ENCODE data around the gene OCIAD2.
"Not testable (repeated sequence)": the region's sequence is repeated elsewhere in the genome, so short reads cannot be mapped to it uniquely, and the experiment has no call there.

Gene OCIAD2

DNA sequence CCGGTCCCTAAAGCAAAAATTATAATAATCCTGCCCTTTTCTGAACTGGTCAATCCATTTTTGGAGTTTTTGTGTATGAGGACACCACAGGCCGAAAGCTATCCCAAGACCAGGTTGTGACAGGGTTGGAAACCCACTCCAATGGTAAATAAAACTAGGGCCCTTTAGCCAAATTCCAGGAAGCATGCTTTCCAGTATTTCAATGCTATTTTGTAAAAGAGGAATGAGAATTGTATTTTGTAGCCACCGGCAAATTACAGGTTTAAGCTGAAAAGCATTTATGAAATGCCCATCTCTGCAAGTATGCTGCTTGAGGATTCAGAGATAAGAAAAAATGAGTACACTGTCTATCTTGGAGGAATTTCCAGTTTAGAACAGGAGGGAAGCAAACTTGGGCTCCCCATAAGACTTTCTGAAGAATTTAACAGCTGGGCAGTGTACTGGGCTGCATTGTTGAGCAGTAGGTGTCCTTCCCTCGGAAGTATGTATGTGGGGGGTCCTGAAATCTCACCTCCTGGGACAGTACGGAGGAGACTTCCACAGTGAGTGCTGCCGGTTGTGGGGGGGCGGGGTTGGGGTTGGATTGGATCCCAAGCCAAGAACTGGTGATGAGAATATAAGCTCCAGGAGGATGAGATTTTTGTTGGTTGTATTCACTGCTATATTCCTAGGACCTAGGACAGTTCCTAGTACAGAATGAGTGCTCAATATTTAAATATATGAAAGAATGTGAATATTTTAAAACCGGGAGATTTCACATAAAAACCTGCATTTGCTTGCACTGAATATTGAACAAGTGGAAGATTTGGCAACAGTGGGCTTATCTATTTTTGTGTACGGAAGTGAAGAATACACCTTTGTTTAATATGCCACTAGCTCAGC is 26.8 kb downstream of the OCIAD2 start:
- no peaks in the 10 kb centered on the region for H3K36me3 ChIP-seq (ENCODE audit: control insufficient read depth, insufficient read depth, low read length)
- no peaks in the 10 kb centered on the region for H3K27me3 ChIP-seq (ENCODE audit: control insufficient read depth, insufficient read depth, low read length)
- H3K4me3 ChIP-seq (ENCODE audit: low read depth, low read length): no peak overlapping the region
- H3K9me3 ChIP-seq (ENCODE audit: control insufficient read depth, insufficient read depth, low read length): no peaks in the 10 kb centered on the region
- H3K4me1 ChIP-seq (ENCODE audit: control insufficient read depth, insufficient read depth, low read length): no peaks in the 10 kb centered on the region
- H3K9ac ChIP-seq (ENCODE audit: low read depth, low read length): no peak overlapping the region

- Histone ChIP-seq H3K4me3 (ENCODE audit: low read depth, low read length) (no peak overlapping the region), H3K9ac (ENCODE audit: low read depth, low read length) (no peak overlapping the region), H3K36me3 (ENCODE audit: control insufficient read depth, insufficient read depth, low read length) (no peaks in the 10 kb centered on the region), H3K9me3 (ENCODE audit: control insufficient read depth, insufficient read depth, low read length) (no peaks in the 10 kb centered on the region), H3K4me1 (ENCODE audit: control insufficient read depth, insufficient read depth, low read length) (no peaks in the 10 kb centered on the region), H3K27me3 (ENCODE audit: control insufficient read depth, insufficient read depth, low read length) (no peaks in the 10 kb centered on the region)
Observed at GRCh38 chr4:48877827-48878535, 28.6 kb downstream of the OCIAD2 start.

- H3K9ac ChIP-seq (ENCODE audit: low read depth, low read length); H3K4me1 ChIP-seq (ENCODE audit: control insufficient read depth, insufficient read depth, low read length); H3K9me3 ChIP-seq (ENCODE audit: control insufficient read depth, insufficient read depth, low read length); H3K27me3 ChIP-seq (ENCODE audit: control insufficient read depth, insufficient read depth, low read length); H3K4me3 ChIP-seq (ENCODE audit: low read depth, low read length); H3K36me3 ChIP-seq (ENCODE audit: control insufficient read depth, insufficient read depth, low read length): not testable (repeated sequence)
Observed at GRCh38 chr4:48864696-48865095, 41.9 kb downstream of the OCIAD2 start.

DNA sequence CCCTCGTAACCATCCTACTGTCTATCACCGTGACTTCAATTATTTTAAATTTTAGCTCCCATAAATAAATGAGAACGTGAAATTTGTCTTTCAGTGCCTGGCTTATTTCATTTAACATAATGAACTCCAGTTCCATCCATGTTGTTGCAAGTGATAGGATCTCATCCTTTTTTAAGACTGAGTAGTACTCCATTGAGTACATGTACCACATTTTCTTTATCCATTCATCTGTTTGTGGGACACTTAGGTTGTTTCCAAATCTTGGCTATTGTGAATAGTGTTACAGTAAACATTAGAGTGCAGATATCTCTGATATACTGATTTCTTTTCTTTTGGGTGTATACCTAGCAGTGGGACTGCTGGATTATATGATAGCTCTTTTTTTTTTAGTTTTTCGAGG is 42.8 kb downstream of the OCIAD2 start:
- Histone ChIP-seq H3K9ac (ENCODE audit: low read depth, low read length) (no peak overlapping the region), H3K4me3 (ENCODE audit: low read depth, low read length) (no peak overlapping the region), H3K36me3 (ENCODE audit: control insufficient read depth, insufficient read depth, low read length) (no peaks in the 10 kb centered on the region), H3K4me1 (ENCODE audit: control insufficient read depth, insufficient read depth, low read length) (no peaks in the 10 kb centered on the region), H3K9me3 (ENCODE audit: control insufficient read depth, insufficient read depth, low read length) (no peaks in the 10 kb centered on the region), H3K27me3 (ENCODE audit: control insufficient read depth, insufficient read depth, low read length) (no peaks in the 10 kb centered on the region)

- Histone ChIP-seq H3K4me1 (ENCODE audit: control insufficient read depth, insufficient read depth, low read length) (no peaks in the 10 kb centered on the region), H3K36me3 (ENCODE audit: control insufficient read depth, insufficient read depth, low read length) (no peaks in the 10 kb centered on the region), H3K9ac (ENCODE audit: low read depth, low read length) (no peak overlapping the region), H3K27me3 (ENCODE audit: control insufficient read depth, insufficient read depth, low read length) (no peaks in the 10 kb centered on the region), H3K4me3 (ENCODE audit: low read depth, low read length) (no peak overlapping the region), H3K9me3 (ENCODE audit: control insufficient read depth, insufficient read depth, low read length) (no peaks in the 10 kb centered on the region)
Observed at GRCh38 chr4:48862661-48863060, 43.9 kb downstream of the OCIAD2 start.

DNA sequence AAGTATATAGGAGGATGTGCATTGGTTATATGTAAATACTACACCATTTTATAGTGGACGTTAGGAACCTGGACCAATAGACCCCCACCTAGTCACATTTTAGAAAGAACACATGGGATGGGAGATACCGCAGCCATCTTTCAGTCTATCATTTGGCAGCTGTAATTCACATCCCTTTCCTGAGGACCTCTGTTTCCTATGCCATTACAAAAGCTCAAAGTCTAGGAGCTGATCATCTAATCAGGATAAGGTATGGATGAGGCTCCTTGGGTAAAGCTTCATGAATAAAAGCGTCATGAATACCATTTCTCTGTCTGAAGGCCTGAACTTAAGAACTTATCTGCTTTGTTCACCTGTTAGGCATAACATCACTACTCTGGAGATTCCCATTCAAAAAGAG is 44.5 kb downstream of the OCIAD2 start:
- H3K27me3 ChIP-seq (ENCODE audit: control insufficient read depth, insufficient read depth, low read length): no peaks in the 10 kb centered on the region
- no peaks in the 10 kb centered on the region for H3K9me3 ChIP-seq (ENCODE audit: control insufficient read depth, insufficient read depth, low read length)
- no peak overlapping the region for H3K4me3 ChIP-seq (ENCODE audit: low read depth, low read length)
- H3K36me3 ChIP-seq (ENCODE audit: control insufficient read depth, insufficient read depth, low read length): no peaks in the 10 kb centered on the region
- no peak overlapping the region for H3K9ac ChIP-seq (ENCODE audit: low read depth, low read length)
- no peaks in the 10 kb centered on the region for H3K4me1 ChIP-seq (ENCODE audit: control insufficient read depth, insufficient read depth, low read length)

- Histone ChIP-seq H3K36me3 (ENCODE audit: control insufficient read depth, insufficient read depth, low read length) (peaks cover 2% of the 10 kb centered on the region), H3K9ac (ENCODE audit: low read depth, low read length) (no peak overlapping the region)
Observed at GRCh38 chr4:48858130-48858529, 48.4 kb downstream of the OCIAD2 start.

GRCh38 chr4:48854982-48855381 is 51.6 kb downstream of the OCIAD2 start:
- H3K4me1 ChIP-seq (ENCODE audit: control insufficient read depth, insufficient read depth, low read length): no peaks in the 10 kb centered on the region
- peaks cover 8% of the 10 kb centered on the region for H3K36me3 ChIP-seq (ENCODE audit: control insufficient read depth, insufficient read depth, low read length)
- H3K9ac ChIP-seq (ENCODE audit: low read depth, low read length): no peak overlapping the region
- no peaks in the 10 kb centered on the region for H3K27me3 ChIP-seq (ENCODE audit: control insufficient read depth, insufficient read depth, low read length)
- no peak overlapping the region for H3K4me3 ChIP-seq (ENCODE audit: low read depth, low read length)
- H3K9me3 ChIP-seq (ENCODE audit: control insufficient read depth, insufficient read depth, low read length): no peaks in the 10 kb centered on the region

More at GRCh38 chr4:48858130-48858529, 48.4 kb downstream of the OCIAD2 start:
- Histone ChIP-seq H3K27me3 (ENCODE audit: control insufficient read depth, insufficient read depth, low read length) (no peaks in the 10 kb centered on the region), H3K4me1 (ENCODE audit: control insufficient read depth, insufficient read depth, low read length) (no peaks in the 10 kb centered on the region), H3K9me3 (ENCODE audit: control insufficient read depth, insufficient read depth, low read length) (no peaks in the 10 kb centered on the region), H3K4me3 (ENCODE audit: low read depth, low read length) (no peak overlapping the region)

DNA sequence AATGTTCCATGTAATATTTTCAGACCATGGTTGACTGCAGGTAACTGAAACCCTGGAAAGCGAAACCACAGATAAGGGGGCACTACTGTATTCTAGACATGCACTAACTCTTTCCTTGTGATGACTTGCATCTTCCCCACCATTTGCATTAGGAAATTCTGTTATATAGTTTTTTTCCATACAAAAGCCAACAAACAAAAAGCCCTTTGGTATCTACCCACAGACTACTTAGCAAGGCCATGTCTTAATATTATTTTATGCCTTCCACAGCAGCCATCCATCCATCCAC is 52.2 kb downstream of the OCIAD2 start:
- no peaks in the 10 kb centered on the region for H3K9me3 ChIP-seq (ENCODE audit: control insufficient read depth, insufficient read depth, low read length)
- H3K27me3 ChIP-seq (ENCODE audit: control insufficient read depth, insufficient read depth, low read length): no peaks in the 10 kb centered on the region
- no peaks in the 10 kb centered on the region for H3K4me1 ChIP-seq (ENCODE audit: control insufficient read depth, insufficient read depth, low read length)
- H3K4me3 ChIP-seq (ENCODE audit: low read depth, low read length): no peak overlapping the region
- H3K36me3 ChIP-seq (ENCODE audit: control insufficient read depth, insufficient read depth, low read length): peaks cover 9% of the 10 kb centered on the region
- no peak overlapping the region for H3K9ac ChIP-seq (ENCODE audit: low read depth, low read length)

DNA sequence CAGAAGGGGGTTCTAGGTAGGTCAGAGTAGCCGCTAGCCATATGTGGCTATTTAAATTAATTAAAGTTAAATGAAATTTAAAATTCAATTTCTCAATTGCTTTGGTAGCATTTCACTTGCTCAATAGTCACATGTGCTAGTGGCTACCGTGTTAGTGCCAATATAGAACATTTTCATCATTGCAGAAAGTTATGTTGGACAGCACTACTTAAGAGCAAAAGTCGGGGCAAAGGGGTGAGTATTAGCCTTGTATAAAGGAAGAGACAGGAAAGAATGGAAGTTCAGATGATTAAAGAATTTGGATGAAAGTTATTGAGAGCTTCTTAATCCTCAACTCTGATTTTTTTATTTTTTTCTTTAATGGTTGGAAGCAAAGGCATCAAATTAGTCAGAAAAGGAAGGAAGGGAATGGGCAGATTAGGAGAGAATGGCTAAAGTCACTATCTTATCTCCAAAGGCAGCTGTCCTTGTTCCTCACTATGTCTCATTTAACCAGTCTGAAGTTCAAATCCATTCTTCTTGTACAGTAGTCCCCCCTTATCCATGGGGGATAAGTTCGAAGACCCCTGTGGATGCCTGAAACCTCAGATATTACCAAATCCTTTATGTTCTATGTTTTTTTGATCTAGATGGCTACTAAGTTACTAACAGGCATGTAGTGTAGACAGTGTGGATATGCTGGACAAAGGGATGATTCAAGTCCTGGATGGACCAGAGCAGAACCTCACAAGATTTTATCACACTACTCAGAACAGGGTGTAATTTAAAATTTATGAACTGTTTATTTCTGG is 52.8 kb downstream of the OCIAD2 start:
- H3K9me3 ChIP-seq (ENCODE audit: control insufficient read depth, insufficient read depth, low read length): no peaks in the 10 kb centered on the region
- H3K4me1 ChIP-seq (ENCODE audit: control insufficient read depth, insufficient read depth, low read length): no peaks in the 10 kb centered on the region
- H3K9ac ChIP-seq (ENCODE audit: low read depth, low read length): no peak overlapping the region
- H3K4me3 ChIP-seq (ENCODE audit: low read depth, low read length): no peak overlapping the region
- no peaks in the 10 kb centered on the region for H3K27me3 ChIP-seq (ENCODE audit: control insufficient read depth, insufficient read depth, low read length)
- H3K36me3 ChIP-seq (ENCODE audit: control insufficient read depth, insufficient read depth, low read length): peaks cover 9% of the 10 kb centered on the region

DNA sequence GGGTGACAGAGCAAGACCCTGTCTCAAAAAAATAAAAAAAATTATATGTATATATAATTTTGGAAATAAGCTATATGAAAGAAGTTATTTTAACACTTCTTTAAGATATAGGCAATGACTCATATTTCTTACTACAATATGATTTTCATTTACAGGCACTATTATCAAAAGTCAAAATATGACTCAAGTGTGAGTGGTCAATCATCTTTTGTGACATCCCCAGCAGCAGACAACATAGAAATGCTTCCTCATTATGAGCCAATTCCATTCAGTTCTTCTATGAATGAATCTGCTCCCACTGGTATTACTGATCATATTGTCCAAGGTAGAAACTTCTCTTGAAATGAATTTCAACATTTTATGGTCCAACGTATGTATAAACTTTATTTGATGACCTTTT is 54.9 kb downstream of the OCIAD2 start:
- Histone ChIP-seq H3K4me1 (ENCODE audit: control insufficient read depth, insufficient read depth, low read length) (no peaks in the 10 kb centered on the region), H3K27me3 (ENCODE audit: control insufficient read depth, insufficient read depth, low read length) (no peaks in the 10 kb centered on the region), H3K9me3 (ENCODE audit: control insufficient read depth, insufficient read depth, low read length) (no peaks in the 10 kb centered on the region), H3K36me3 (ENCODE audit: control insufficient read depth, insufficient read depth, low read length) (peaks cover 9% of the 10 kb centered on the region), H3K9ac (ENCODE audit: low read depth, low read length) (no peak overlapping the region), H3K4me3 (ENCODE audit: low read depth, low read length) (no peak overlapping the region)
